Calu3 (cell line): ENCODE results near the gene INSYN2A. TPM values are rescaled to one million over a fixed set of nuclear protein-coding genes. Genes with fewer than 3 reads are reported as not detected.

Source experiments
- BruUV-seq: library from RNA; stranded (reverse); fragments of 400-500 nt; replicated peaks from 2 replicates; lab custom pipeline; 2021; lab: Mats Ljungman, UMichigan
- CTCF ChIA-PET: fragments of 300-600 bp; sonication (Branson Sonifier 250); formaldehyde crosslinking; loops from one replicate; lab custom pipeline; 2022; ENCODE audit warnings: antibody characterized with exemption; lab: Charles Lee
- DNase-seq: peaks from one replicate; pipeline ENCODE4 v3.0.0; 2022
- H3K27ac Mint-ChIP-seq: one replicate; pipeline ENCODE4 v1.8.0; 2022; ENCODE audit warnings: mixed read lengths; ENCODE audit not compliant: unreplicated experiment
- H3K27me3 Mint-ChIP-seq: one replicate; pipeline ENCODE4 v1.8.0; 2022; ENCODE audit warnings: mixed read lengths; ENCODE audit not compliant: unreplicated experiment
- H3K36me3 Mint-ChIP-seq: one replicate; pipeline ENCODE4 v1.8.0; 2022; ENCODE audit warnings: mild to moderate bottlenecking, moderate library complexity, mixed read lengths; ENCODE audit not compliant: insufficient read depth, unreplicated experiment
- H3K4me1 Mint-ChIP-seq: one replicate; pipeline ENCODE4 v1.8.0; 2022; ENCODE audit warnings: mild to moderate bottlenecking, low read depth, mixed read lengths; ENCODE audit not compliant: unreplicated experiment
- H3K4me3 Mint-ChIP-seq: one replicate; pipeline ENCODE4 v1.8.0; 2022; ENCODE audit warnings: mild to moderate bottlenecking, low read depth, moderate library complexity, mixed read lengths; ENCODE audit not compliant: unreplicated experiment
- H3K9me3 Mint-ChIP-seq: one replicate; pipeline ENCODE4 v1.8.0; 2022; ENCODE audit warnings: low read depth, mixed read lengths; ENCODE audit not compliant: unreplicated experiment
- intact Hi-C: fragments of 100-400 bp; cut with micrococcal nuclease; formaldehyde crosslinking; loops from one replicate; pipeline ENCODE4 v1.10.0; 2022; ENCODE audit not compliant: unreplicated experiment
- total RNA-seq: library from RNA; stranded (reverse); gene quantifications from 2 replicates; pipeline ENCODE4 v1.2.3, GENCODE V29; 2022
- TF ChIP-seq, protein P1 (sequence below): fragments of 200-600 bp; IDR thresholded peaks from one replicate; pipeline ENCODE4 v1.8.0; 2022; ENCODE audit warnings: antibody characterized with exemption; ENCODE audit not compliant: unreplicated experiment

Gene INSYN2A
- total RNA-seq, 1 experiment from 2014 or later = not detected

DNA sequence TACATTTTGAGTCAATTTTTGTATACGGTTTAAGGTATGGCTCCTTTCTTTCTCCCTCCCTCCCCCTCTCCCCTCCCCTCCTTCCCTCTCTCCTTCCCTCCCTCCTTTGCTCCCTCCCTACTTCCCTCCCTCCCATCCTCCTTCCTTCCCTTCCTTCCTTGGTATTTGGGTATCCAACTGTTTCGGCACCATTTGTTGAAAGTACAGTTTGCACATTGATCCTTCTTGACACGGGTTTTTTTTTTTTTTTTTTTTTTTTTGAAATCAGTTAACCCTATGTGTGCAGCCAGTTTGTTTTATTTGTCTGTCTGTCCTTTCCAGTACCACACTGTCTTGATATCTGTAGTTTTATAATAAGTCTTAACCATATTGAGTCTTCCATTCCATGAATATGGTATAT is 39.9 kb upstream of the INSYN2A start:
- Mint-ChIP-seq H3K36me3 (no peaks in the 10 kb centered on the region), H3K4me1 (no peaks in the 10 kb centered on the region), H3K9me3 (no peaks in the 10 kb centered on the region), H3K27ac (no peak overlapping the region), H3K4me3 (no peak overlapping the region), H3K27me3 (no peaks in the 10 kb centered on the region)
- CTCF ChIA-PET = no interaction called here
- TF ChIP-seq, protein P1, sequence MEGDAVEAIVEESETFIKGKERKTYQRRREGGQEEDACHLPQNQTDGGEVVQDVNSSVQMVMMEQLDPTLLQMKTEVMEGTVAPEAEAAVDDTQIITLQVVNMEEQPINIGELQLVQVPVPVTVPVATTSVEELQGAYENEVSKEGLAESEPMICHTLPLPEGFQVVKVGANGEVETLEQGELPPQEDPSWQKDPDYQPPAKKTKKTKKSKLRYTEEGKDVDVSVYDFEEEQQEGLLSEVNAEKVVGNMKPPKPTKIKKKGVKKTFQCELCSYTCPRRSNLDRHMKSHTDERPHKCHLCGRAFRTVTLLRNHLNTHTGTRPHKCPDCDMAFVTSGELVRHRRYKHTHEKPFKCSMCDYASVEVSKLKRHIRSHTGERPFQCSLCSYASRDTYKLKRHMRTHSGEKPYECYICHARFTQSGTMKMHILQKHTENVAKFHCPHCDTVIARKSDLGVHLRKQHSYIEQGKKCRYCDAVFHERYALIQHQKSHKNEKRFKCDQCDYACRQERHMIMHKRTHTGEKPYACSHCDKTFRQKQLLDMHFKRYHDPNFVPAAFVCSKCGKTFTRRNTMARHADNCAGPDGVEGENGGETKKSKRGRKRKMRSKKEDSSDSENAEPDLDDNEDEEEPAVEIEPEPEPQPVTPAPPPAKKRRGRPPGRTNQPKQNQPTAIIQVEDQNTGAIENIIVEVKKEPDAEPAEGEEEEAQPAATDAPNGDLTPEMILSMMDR = no peak
- BruUV-seq = no TSS peak
- intact Hi-C loops = no loop called here
- no peak for DNase-seq

DNA sequence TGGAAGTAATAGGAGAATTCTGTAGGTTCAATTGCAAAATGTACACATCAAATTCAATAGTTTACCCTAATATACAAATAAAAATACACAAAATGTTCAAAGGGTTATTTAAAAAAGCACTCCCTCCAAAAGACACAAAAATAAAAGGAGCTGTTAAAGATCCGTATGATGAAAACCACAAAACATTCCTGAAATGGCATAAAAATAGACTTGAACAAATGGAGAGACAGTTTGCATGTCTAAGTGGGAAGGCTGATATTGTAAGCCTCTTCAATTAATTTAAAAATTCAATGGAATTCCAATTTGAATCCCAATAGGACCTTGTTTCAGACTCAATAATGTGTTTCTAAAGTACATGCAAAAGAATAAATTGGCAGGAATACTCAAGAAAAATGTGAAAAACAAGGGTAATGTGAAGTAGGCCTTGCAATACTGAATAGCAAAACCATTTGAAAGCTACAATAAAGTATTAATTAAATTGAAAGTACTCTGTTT is 38.0 kb upstream of the INSYN2A start:
- TF ChIP-seq, protein P1 = no peak
- DNase-seq = no peak
- CTCF ChIA-PET = no interaction called here
- H3K27me3 Mint-ChIP-seq = no peaks in the 10 kb centered on the region
- no peaks in the 10 kb centered on the region for H3K9me3 Mint-ChIP-seq
- no peak overlapping the region for H3K27ac Mint-ChIP-seq
- H3K4me3 Mint-ChIP-seq = no peak overlapping the region
- no peaks in the 10 kb centered on the region for H3K36me3 Mint-ChIP-seq
- intact Hi-C loops = no loop called here
- BruUV-seq = no TSS peak
- H3K4me1 Mint-ChIP-seq = no peaks in the 10 kb centered on the region

DNA sequence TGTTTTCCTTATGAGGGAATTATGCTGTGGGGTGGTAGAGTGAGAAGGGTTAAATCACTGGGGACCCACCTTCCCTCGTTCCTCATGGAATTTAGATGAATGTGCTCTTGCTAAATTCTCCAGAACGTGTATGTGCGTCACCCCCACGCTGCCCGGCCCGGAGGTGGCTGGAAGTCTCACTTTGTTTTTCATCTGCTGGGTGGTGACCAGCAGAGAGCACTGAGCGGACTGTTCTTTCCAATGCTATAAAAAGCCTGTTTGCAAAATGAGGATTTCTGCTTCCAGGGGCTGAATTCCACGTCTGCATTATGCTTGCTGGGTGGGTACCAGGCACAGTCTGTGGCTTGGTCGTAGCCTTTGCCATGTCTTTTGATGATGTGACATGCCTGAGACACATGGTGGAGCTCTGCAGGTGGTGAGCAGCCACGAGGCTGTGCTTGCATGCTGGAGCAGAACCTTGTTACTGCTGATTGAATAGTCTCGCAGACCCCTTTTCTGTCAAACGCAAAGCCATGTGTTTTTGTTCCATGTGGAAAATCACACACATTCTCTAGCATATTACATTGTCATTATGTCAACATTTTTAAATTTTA is 31.9 kb upstream of the INSYN2A start:
- intact Hi-C loops = no loop called here

DNA sequence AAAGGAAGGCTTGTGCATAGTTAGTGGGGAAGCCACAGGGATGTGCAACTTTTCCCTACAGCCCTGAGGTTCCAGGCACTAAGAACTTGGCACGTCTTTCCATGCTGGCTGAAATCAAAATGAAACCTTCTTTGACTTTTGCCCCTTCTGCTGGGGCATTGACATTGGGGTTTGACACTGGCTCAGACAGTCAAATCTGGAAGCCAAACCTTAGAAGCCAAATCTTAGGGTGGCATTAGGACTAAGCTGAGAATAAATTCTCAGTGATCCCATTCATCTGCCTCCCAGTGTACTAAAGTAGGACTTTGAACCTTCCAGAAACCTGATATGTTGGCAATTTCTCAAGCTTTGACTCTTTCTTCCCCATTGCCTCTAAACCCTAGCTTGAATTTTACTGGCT is 31.3 kb upstream of the INSYN2A start:
- no peak for DNase-seq
- TF ChIP-seq, protein P1 = no peak
- no peaks in the 10 kb centered on the region for H3K27me3 Mint-ChIP-seq
- no peaks in the 10 kb centered on the region for H3K36me3 Mint-ChIP-seq
- no TSS peak for BruUV-seq
- no peaks in the 10 kb centered on the region for H3K4me1 Mint-ChIP-seq
- no peak overlapping the region for H3K27ac Mint-ChIP-seq
- intact Hi-C loops = no loop called here
- no peak overlapping the region for H3K4me3 Mint-ChIP-seq
- CTCF ChIA-PET = no interaction called here
- H3K9me3 Mint-ChIP-seq = no peaks in the 10 kb centered on the region

More for the DNA sequence above, 31.9 kb upstream of the INSYN2A start:
- DNase-seq = no peak
- BruUV-seq = no TSS peak
- Mint-ChIP-seq H3K4me1 (no peaks in the 10 kb centered on the region), H3K36me3 (no peaks in the 10 kb centered on the region), H3K4me3 (no peak overlapping the region), H3K27me3 (no peaks in the 10 kb centered on the region), H3K27ac (no peak overlapping the region), H3K9me3 (no peaks in the 10 kb centered on the region)
- CTCF ChIA-PET = no interaction called here
- TF ChIP-seq, protein P1 = no peak
